ENCODE results near the gene CCSER1.
A peak's percentile ranks its signal among the peaks of the same experiment; 100 is the strongest.
"Not testable (repeated sequence)": the region's sequence is repeated elsewhere in the genome, so short reads cannot be mapped to it uniquely, and the experiment has no call there.

The CCSER1 gene

GRCh38 chr4:91448668-91449330, 1321.6 kb downstream of the CCSER1 start:
- no peak for DNase-seq

GRCh38 chr4:91454111-91454510, 1326.9 kb downstream of the CCSER1 start:
- no peak for DNase-seq

GRCh38 chr4:91462566-91462965, 1335.4 kb downstream of the CCSER1 start:
- not testable (repeated sequence) for DNase-seq

GRCh38 chr4:91470671-91471070, 1343.5 kb downstream of the CCSER1 start:
- no peak for DNase-seq

- peak; percentile 81 for DNase-seq
Measured at GRCh38 chr4:91471280-91471679, 1344.1 kb downstream of the CCSER1 start.

GRCh38 chr4:91472046-91472445, 1344.9 kb downstream of the CCSER1 start:
- DNase-seq = no peak

- DNase-seq = peak; percentile 7
Measured at GRCh38 chr4:91485415-91485814, 1358.2 kb downstream of the CCSER1 start.

- DNase-seq = no peak
Measured at GRCh38 chr4:91488946-91489345, 1361.8 kb downstream of the CCSER1 start.

GRCh38 chr4:91497892-91498291, 1370.7 kb downstream of the CCSER1 start:
- no peak for DNase-seq

GRCh38 chr4:91502365-91502764, 1375.2 kb downstream of the CCSER1 start:
- DNase-seq = no peak

- DNase-seq = no peak
Measured at GRCh38 chr4:91513326-91513725, 1386.1 kb downstream of the CCSER1 start.

- DNase-seq = no peak
Measured at GRCh38 chr4:91519155-91519554, 1392.0 kb downstream of the CCSER1 start.

- no peak for DNase-seq
Measured at GRCh38 chr4:91525621-91526020, 1398.4 kb downstream of the CCSER1 start.

- no peak for DNase-seq
Measured at GRCh38 chr4:91527056-91527455, 1399.9 kb downstream of the CCSER1 start.

- no peak for DNase-seq
Measured at GRCh38 chr4:91567594-91567993, 1440.4 kb downstream of the CCSER1 start.

GRCh38 chr4:91577864-91578263, 1450.7 kb downstream of the CCSER1 start:
- DNase-seq = no peak

GRCh38 chr4:91590260-91590659, 1463.1 kb downstream of the CCSER1 start:
- no peak for DNase-seq

- DNase-seq = no peak
Measured at GRCh38 chr4:91592125-91592524, 1464.9 kb downstream of the CCSER1 start.

- DNase-seq = no peak
Measured at GRCh38 chr4:91596718-91597117, 1469.5 kb downstream of the CCSER1 start.

- DNase-seq = no peak
Measured at GRCh38 chr4:91598696-91599095, 1471.5 kb downstream of the CCSER1 start.

- no peak for DNase-seq
Measured at GRCh38 chr4:91600301-91600700, 1473.1 kb downstream of the CCSER1 start.

GRCh38 chr4:91601401-91601800, 1474.2 kb downstream of the CCSER1 start:
- no peak for DNase-seq

GRCh38 chr4:91611782-91612181, 1484.6 kb downstream of the CCSER1 start:
- no peak for DNase-seq

GRCh38 chr4:91620952-91621351, 1493.8 kb downstream of the CCSER1 start:
- DNase-seq = no peak

GRCh38 chr4:91621446-91621845, 1494.3 kb downstream of the CCSER1 start:
- no peak for DNase-seq
